Lung (tissue), 16 donors: ENCODE data around the gene BTN2A1. TPM values are rescaled to one million over a fixed set of nuclear protein-coding genes. Genes with fewer than 3 reads are reported as not detected.

Experiments used
- ATAC-seq: fragments of 200-7000 bp; cut with Tn5 transposase; one replicate; pipeline ENCODE4 v1.9.1; 2020; ENCODE audit warnings: moderate number of reproducible peaks; ENCODE audit not compliant: insufficient read depth, low FRiP score
- DNase-seq, 3 donors: peaks; one replicate each; pipeline ENCODE4 v3.0.0-alpha.2; 2013 to 2017
- H3K27ac ChIP-seq, 2 donors: one replicate each; pipeline ENCODE4 v1.5.1; 2013; ENCODE audit warnings: mild to moderate bottlenecking in 2 of 2, moderate library complexity in 2 of 2, control low read depth in 1 of 2, inconsistent platforms in 1 of 2, low read depth in 1 of 2, low read length in 1 of 2
- H3K27me3 ChIP-seq, 3 donors: one replicate each; pipeline ENCODE4 v1.5.1; 2013; ENCODE audit warnings: low read length in 2 of 3; ENCODE audit not compliant: control insufficient read depth in 3 of 3, insufficient read depth in 3 of 3
- H3K36me3 ChIP-seq, 4 donors: one replicate each; pipeline ENCODE4 v1.5.1; 2013; ENCODE audit warnings: low read length in 4 of 4, mild to moderate bottlenecking in 1 of 4, moderate library complexity in 1 of 4; ENCODE audit not compliant: control insufficient read depth in 4 of 4, insufficient read depth in 4 of 4
- H3K4me1 ChIP-seq, 5 donors: one replicate each; pipeline ENCODE4 v1.5.1; 2013; ENCODE audit warnings: low read length in 5 of 5, mild to moderate bottlenecking in 2 of 5, moderate library complexity in 1 of 5; ENCODE audit not compliant: control insufficient read depth in 5 of 5, insufficient read depth in 5 of 5
- H3K4me3 ChIP-seq: one replicate; pipeline ENCODE4 v1.5.1; 2013; ENCODE audit warnings: mild to moderate bottlenecking, control low read depth, moderate library complexity
- H3K9ac ChIP-seq, 2 donors: one replicate each; pipeline ENCODE4 v1.5.1; 2013; ENCODE audit warnings: low read length in 2 of 2, control low read depth in 1 of 2; ENCODE audit not compliant: insufficient read depth in 1 of 2
- H3K9me3 ChIP-seq, 4 donors: one replicate each; pipeline ENCODE4 v1.5.1; 2013; ENCODE audit warnings: low read length in 3 of 4, mild to moderate bottlenecking in 1 of 4, moderate library complexity in 1 of 4; ENCODE audit not compliant: control insufficient read depth in 4 of 4, insufficient read depth in 3 of 4
- CTCF ChIP-seq: IDR thresholded peaks from 2 replicates; pipeline ENCODE4 v1.5.1; 2012; ENCODE audit warnings: mild to moderate bottlenecking; ENCODE audit errors: control extremely low read depth, extremely low read depth
- WGBS, 2 donors: extraction: QIAGEN DNeasy Blood & Tissue Kit; methylation state at CpG; one replicate each; pipeline ENCODE4 v1.1.7; 2013; 5-methylcytosine and 5-hydroxymethylcytosine counted together
- long read RNA-seq, 5 donors: transcript quantifications; one replicate each; lab custom pipeline, GENCODE V29; 2026
- polyA plus RNA-seq, 2 donors: library from polyadenylated mRNA; stranded (reverse); fragments of 200-250 nt; gene quantifications; one replicate each; pipeline ENCODE4 v1.2.1, GENCODE V29; 2013
- total RNA-seq, 2 donors: library from RNA; depleted of rRNA in 1 of 2; stranded (reverse); fragments of >200 nt in 1 of 2; gene quantifications; one replicate each; pipeline ENCODE4 v1.2.1, GENCODE V29; 2014 to 2021
- donor health status: control.
- donor health status: control.
- donor health status: Bipolar disorder and iron deficiency.
- donor health status: healthy.
- donor health status: DM: yes; HTN: yes; CAD: no.

Gene BTN2A1
- 10 to 100 TPM; 20.0 to 23.5 TPM for total RNA-seq
- 10 to 100 TPM; 12.4 to 35.3 TPM for polyA plus RNA-seq
- long read RNA-seq, donor 1, partial matches to known transcripts: 0 of 1 reads
- long read RNA-seq, donor 1, other reads (novel, unspliced or antisense): 0 of 1 reads
- long read RNA-seq, donor 2: 0 reads
- long read RNA-seq, donor 3, partial matches to known transcripts: 0 of 3 reads
- long read RNA-seq, donor 3, other reads (novel, unspliced or antisense): 0 of 3 reads
- long read RNA-seq, donor 4: 0 reads
- long read RNA-seq, donor 5: 0 reads

DNA sequence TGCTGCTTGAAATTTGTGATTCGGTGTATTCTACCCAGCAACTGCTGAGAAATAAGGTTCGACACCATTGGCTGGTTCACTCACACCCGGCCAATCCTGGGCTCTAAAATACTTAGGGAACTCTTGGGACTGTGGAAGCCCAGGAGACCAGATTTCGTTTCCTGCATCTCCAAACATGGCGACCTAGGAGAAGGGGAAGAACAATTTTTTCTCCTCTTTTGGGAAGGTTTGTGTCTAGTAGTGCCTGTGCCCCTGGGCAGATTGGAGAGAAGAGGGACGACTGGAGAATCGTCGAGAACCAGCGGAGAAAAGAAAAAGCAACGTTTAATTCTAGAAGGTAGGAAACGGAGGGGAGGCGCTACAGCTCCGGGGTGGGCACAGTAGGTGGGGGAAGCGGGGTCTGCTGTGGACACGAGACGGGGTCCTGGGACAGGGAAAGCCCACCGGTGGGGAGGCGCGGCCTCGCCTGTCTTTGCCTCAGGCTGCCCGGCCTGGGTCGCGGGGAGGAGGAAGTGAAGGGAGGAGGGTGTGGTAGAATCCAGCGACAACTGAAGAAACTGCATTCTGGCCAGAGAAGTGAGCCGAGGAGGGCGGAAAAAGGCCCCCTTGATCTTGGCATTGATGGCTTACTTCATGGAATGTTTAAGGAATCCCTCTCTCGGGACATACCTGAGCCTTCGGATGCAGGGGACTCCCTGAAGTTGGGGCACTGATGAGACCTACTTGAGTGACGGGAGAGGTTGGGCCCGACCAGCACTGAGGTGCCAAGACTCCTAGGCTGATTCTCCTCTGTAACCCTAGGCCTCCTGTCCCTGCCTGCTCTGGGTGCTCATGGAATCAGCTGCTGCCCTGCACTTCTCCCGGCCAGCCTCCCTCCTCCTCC lies at the start of gene BTN2A1:
Gene BTN2A1 (plus strand): TSS at position 150 of the 883 bp plus-strand sequence. CDS start 682 bp downstream, at position 832.
- TF ChIP-seq CTCF: no peak
- Histone ChIP-seq H3K9me3 (no peaks in the 10 kb centered on the region), H3K27me3 (no peaks in the 10 kb centered on the region), H3K9ac (peak within 1 kb of the TSS; percentile 97 to 98), H3K4me3 (peak within 1 kb of the TSS; percentile 76), H3K4me1 (peaks cover 10 to 25% (median 19%) of the 10 kb centered on the region in 5 donors), H3K36me3 (peaks cover 0 to 27% (median 16%) of the 10 kb centered on the region in 4 donors), H3K27ac (peak within 1 kb of the TSS; percentile 89 to 95)
- DNase-seq (peak; percentile 90 to 97 (median 97)), ATAC-seq (peak; percentile 96)
- 0% methylated on average over 31 of the region's 31 CpGs for WGBS, 2 donors

DNA sequence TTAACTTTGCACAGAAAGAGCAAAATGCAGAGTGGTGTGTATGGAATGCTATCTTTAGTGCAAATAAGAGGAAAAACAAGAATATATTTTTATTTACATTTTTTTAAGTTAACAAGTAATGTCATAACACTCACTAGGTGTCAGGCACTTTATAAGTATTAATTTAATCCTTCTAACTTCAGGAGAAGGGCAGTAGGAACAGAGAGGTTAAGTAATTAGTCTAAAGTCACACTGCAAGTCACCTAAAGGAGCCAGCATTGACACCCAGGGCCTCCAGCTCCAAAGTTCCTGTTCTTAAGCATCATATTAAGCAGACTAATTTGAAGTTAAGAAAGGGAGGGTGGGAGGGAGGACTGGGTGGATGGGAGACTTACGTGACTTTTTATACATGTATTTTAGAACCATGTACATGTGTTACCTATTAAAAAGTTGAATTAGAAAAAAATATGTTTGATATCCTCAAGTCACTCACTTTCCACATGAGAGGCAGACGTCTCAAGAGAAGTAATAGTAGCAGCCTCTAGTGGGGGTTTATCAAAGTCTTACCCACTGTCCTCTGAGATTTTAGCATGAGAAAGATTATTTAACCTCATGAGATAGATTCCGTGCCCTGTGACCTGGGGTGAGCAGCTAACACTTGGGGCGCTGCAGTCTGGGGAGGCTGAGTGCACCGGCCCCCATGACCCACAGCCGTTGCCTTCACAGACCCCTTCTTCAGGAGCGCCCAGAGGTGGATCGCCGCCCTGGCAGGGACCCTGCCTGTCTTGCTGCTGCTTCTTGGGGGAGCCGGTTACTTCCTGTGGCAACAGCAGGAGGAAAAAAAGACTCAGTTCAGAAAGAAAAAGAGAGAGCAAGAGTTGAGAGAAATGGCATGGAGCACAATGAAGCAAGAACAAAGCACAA lies 48.7 kb upstream of the BTN2A1 start:
- Histone ChIP-seq H3K9me3 (no peaks in the 10 kb centered on the region), H3K4me3 (no peak overlapping the region), H3K36me3 (peaks cover 11 to 42% (median 37%) of the 10 kb centered on the region in 4 donors), H3K4me1 (peaks cover 0 to 3% (median 0%) of the 10 kb centered on the region in 5 donors), H3K27me3 (no peaks in the 10 kb centered on the region), H3K9ac (no peak overlapping the region), H3K27ac (no peak overlapping the region)
- WGBS, 2 donors: 89 to 95% methylated on average over 10 of the region's 10 CpGs
- DNase-seq: no peak
- ATAC-seq: no peak
- no peak for TF ChIP-seq CTCF

DNA sequence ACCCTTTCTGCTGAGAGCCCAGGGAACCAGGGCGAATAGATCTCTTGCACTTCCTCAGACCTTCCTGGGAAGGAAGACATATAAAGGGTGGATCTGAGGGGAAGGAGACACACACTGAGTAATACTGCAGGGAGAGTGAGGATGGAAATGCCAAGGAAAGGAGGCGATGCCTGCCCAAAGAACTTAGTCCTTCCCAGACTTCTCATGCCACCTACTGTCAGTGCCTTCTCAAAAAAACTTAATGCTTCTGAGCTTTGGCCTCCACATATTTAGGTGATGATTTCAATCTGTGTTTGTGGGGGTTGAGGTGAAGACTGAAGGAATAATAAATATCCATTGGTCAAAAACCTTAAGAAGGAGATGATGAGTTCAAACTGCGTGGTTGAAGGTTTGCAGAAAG lies 46.0 kb upstream of the BTN2A1 start:
- DNase-seq (no peak), ATAC-seq (no peak)
- no peak overlapping the region for H3K4me3 ChIP-seq
- H3K4me1 ChIP-seq: no peaks in the 10 kb centered on the region
- WGBS, 2 donors: 94 to 96% methylated on average over 3 of the region's 3 CpGs
- H3K9me3 ChIP-seq: no peaks in the 10 kb centered on the region
- peaks cover 11 to 36% (median 29%) of the 10 kb centered on the region in 4 donors for H3K36me3 ChIP-seq
- TF ChIP-seq CTCF: no peak
- H3K27ac ChIP-seq: no peak overlapping the region
- no peaks in the 10 kb centered on the region for H3K27me3 ChIP-seq
- no peak overlapping the region for H3K9ac ChIP-seq
